ENCODE measurements around the gene IKZF3. TPM values are rescaled to one million over a fixed set of nuclear protein-coding genes. Genes with fewer than 3 reads are reported as not detected.

Gene IKZF3
- polyA plus RNA-seq, 1 donor (not counting 4 experiments of a cell fraction or from before 2014, with no cell fraction given): not detected

DNA sequence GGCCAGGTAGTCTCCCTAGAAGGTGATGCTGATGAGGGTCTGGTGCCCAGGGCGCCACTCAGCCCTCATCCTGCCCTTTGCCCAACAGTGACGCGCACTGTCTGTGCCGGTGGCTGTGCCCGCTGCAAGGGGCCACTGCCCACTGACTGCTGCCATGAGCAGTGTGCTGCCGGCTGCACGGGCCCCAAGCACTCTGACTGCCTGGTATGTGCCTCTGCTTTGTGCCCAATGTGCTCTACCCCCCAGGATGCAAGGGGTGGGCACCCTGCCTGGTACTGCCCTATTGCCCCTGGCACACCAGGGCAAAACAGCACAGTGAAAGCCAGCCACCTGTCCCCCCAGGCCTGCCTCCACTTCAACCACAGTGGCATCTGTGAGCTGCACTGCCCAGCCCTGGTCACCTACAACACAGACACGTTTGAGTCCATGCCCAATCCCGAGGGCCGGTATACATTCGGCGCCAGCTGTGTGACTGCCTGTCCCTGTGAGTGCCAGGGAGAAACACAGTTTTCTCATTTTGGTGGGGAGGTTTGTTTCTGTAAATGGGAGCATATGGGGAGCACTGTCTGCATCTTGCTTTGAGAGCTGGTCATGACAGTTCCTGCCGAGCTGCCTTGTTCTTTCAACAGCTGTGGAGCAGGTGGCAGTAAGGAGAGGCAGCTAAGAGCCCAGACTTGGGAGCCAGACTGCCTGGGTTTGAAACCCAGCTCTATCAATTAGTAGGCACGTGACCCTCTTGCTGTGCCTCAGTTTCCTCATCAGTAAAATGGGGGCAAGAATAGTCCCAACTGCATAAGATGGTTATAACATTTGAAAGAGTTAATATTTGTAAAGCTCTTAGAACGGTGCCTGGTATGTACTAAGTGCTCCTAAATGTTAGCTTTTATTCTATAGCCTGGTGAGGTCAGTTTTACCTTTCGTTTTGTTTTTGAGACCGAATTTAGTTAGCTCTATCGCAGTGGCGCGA lies 153.8 kb downstream of the IKZF3 start:
- no peaks in the 10 kb centered on the region for H4K20me1 ChIP-seq (ENCODE audit: control insufficient read depth, extremely low read depth, insufficient read depth, low read length)
- H3K4me3 ChIP-seq (ENCODE audit: control insufficient read depth in 2 of 3, extremely low read depth in 1 of 3, insufficient read depth in 2 of 3, low read depth in 1 of 3, low read length in 3 of 3): no peak overlapping the region
- no peak for TF ChIP-seq EZH2 (IDR thresholded peaks at IDR 0.05; ENCODE audit: low read length)
- no peak for TF ChIP-seq CTCF (optimal IDR thresholded peaks at IDR 0.05 in 1 of 3, IDR thresholded peaks at IDR 0.05 in 1 of 3, conservative IDR thresholded peaks at IDR 0.05 in 1 of 3; ENCODE audit: extremely low read depth in 1 of 3, insufficient read depth in 2 of 3, low read length in 3 of 3)
- peaks cover 18% of the 10 kb centered on the region for H3K4me1 ChIP-seq (ENCODE audit: control insufficient read depth, extremely low read depth, insufficient read depth, low read length)
- H3K9ac ChIP-seq (ENCODE audit: control insufficient read depth, extremely low read depth, insufficient read depth, low read length): no peak overlapping the region
- peaks cover 14 to 46% of the 10 kb centered on the region in 2 experiments for H3K36me3 ChIP-seq (ENCODE audit: control insufficient read depth in 2 of 2, extremely low read depth in 1 of 2, insufficient read depth in 2 of 2, low read length in 2 of 2)
- DNase-seq (ENCODE audit: low read depth, low spot score) (no peak), FAIRE-seq (no peak)
- peaks cover 3% of the 10 kb centered on the region for H3K9me1 ChIP-seq (ENCODE audit: control insufficient read depth, extremely low read depth, insufficient read depth, low read length)
- H3K27me3 ChIP-seq (ENCODE audit: control insufficient read depth, extremely low read depth, insufficient read depth, low read length): no peaks in the 10 kb centered on the region
- no peaks in the 10 kb centered on the region for H3K79me2 ChIP-seq (ENCODE audit: control insufficient read depth, insufficient read depth, low read length)
- no peak overlapping the region for H3K27ac ChIP-seq (ENCODE audit: control insufficient read depth, insufficient read depth, low read length)
- no peak overlapping the region for H2AFZ ChIP-seq (ENCODE audit: control insufficient read depth, low read length)
- dilution Hi-C loops (cut with MboI; ENCODE audit: extremely low pct_ligation_motif_present, low sequenced_read_pairs): no loop called here
- no peak overlapping the region for H3K4me2 ChIP-seq (ENCODE audit: control insufficient read depth, extremely low read depth, insufficient read depth, low read depth, low read length)
- H3K9me3 ChIP-seq (ENCODE audit: control insufficient read depth, low read depth, low read length): no peaks in the 10 kb centered on the region

DNA sequence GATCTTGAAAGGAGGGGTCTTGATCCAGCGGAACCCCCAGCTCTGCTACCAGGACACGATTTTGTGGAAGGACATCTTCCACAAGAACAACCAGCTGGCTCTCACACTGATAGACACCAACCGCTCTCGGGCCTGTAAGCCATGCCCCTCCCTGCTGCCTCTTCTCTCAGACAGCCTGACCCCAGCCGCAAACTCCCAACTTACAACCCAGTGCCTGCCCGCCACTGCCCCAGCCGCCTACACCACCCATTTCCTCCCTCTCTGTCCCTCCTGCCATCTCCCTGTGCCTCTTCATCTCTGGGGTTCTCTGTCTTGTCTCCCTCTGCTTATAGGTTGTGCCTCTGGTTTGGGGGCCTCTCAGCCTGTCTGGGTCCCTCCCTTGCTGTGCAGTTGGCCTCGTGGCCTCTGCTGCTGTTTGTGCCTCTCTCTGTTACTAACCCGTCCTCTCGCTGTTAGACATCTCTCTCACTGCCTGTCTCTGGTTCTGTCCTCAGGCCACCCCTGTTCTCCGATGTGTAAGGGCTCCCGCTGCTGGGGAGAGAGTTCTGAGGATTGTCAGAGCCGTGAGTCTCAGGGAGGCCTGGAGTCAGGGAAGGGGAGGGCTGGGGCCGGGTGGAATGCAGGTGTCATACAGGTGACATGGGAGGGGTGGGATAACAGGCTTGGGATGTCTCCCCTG lies 154.7 kb downstream of the IKZF3 start:
- no peak overlapping the region for H3K9ac ChIP-seq (ENCODE audit: control insufficient read depth, extremely low read depth, insufficient read depth, low read length)
- H3K4me3 ChIP-seq (ENCODE audit: control insufficient read depth in 2 of 3, extremely low read depth in 1 of 3, insufficient read depth in 2 of 3, low read depth in 1 of 3, low read length in 3 of 3): no peak overlapping the region
- H4K20me1 ChIP-seq (ENCODE audit: control insufficient read depth, extremely low read depth, insufficient read depth, low read length): no peaks in the 10 kb centered on the region
- H3K4me2 ChIP-seq (ENCODE audit: control insufficient read depth, extremely low read depth, insufficient read depth, low read depth, low read length): no peak overlapping the region
- no peak for DNase-seq (ENCODE audit: low read depth, low spot score)
- peaks cover 4% of the 10 kb centered on the region for H3K9me1 ChIP-seq (ENCODE audit: control insufficient read depth, extremely low read depth, insufficient read depth, low read length)
- TF ChIP-seq EZH2 (IDR thresholded peaks at IDR 0.05; ENCODE audit: low read length) (no peak), CTCF (optimal IDR thresholded peaks at IDR 0.05 in 1 of 3, IDR thresholded peaks at IDR 0.05 in 1 of 3, conservative IDR thresholded peaks at IDR 0.05 in 1 of 3; ENCODE audit: extremely low read depth in 1 of 3, insufficient read depth in 2 of 3, low read length in 3 of 3) (no peak)
- no peaks in the 10 kb centered on the region for H3K27me3 ChIP-seq (ENCODE audit: control insufficient read depth, extremely low read depth, insufficient read depth, low read length)
- no peak overlapping the region for H2AFZ ChIP-seq (ENCODE audit: control insufficient read depth, low read length)
- H3K36me3 ChIP-seq (ENCODE audit: control insufficient read depth in 2 of 2, extremely low read depth in 1 of 2, insufficient read depth in 2 of 2, low read length in 2 of 2): peaks cover 14 to 42% of the 10 kb centered on the region in 2 experiments
- dilution Hi-C loops (cut with MboI; ENCODE audit: extremely low pct_ligation_motif_present, low sequenced_read_pairs): no loop called here
- H3K79me2 ChIP-seq (ENCODE audit: control insufficient read depth, insufficient read depth, low read length): peaks cover 4% of the 10 kb centered on the region
- H3K9me3 ChIP-seq (ENCODE audit: control insufficient read depth, low read depth, low read length): no peaks in the 10 kb centered on the region
- no peak for FAIRE-seq
- H3K27ac ChIP-seq (ENCODE audit: control insufficient read depth, insufficient read depth, low read length): no peak overlapping the region
- peaks cover 25% of the 10 kb centered on the region for H3K4me1 ChIP-seq (ENCODE audit: control insufficient read depth, extremely low read depth, insufficient read depth, low read length)

Small RNA genes within 50 kb of the gene (small RNA-seq; reads per million reads assigned to genes)
- 0 reads per million in 3 experiments for gene AC090844.1 (ENCODE audit: insufficient read length in 3 of 3, low read depth in 3 of 3, low replicate concordance in 1 of 3)
- 0 to 0.33 (median 0.25) reads per million in 3 experiments for gene MIR4728 (ENCODE audit: insufficient read length in 3 of 3, low read depth in 3 of 3, low replicate concordance in 1 of 3)

Other genes with a start within 250 kb of the IKZF3 start
- 0.14 to 0.35 TPM (median 0.18 TPM) in 3 replicates for gene PPP1R1B, start 237.4 kb downstream of the IKZF3 start, polyA plus RNA-seq
- 29.0 to 39.6 TPM (median 33.9 TPM) in 3 replicates for gene STARD3, start 227.2 kb downstream of the IKZF3 start, polyA plus RNA-seq
- gene TCAP, start 199.0 kb downstream of the IKZF3 start, polyA plus RNA-seq: 0.06 to 0.26 TPM (median 0.20 TPM) in 3 replicates
- not detected in 3 replicates for gene PNMT, start 195.9 kb downstream of the IKZF3 start, polyA plus RNA-seq
- 4.8 to 10.8 TPM (median 5.6 TPM) in 3 replicates for gene PGAP3, start 176.3 kb downstream of the IKZF3 start, polyA plus RNA-seq
- 21.4 to 35.8 TPM (median 26.9 TPM) in 3 replicates for gene ERBB2, start 164.2 kb downstream of the IKZF3 start, polyA plus RNA-seq
- 38.4 to 59.0 TPM (median 51.8 TPM) in 3 replicates for gene MIEN1, start 133.8 kb downstream of the IKZF3 start, polyA plus RNA-seq
- 4.0 to 5.3 TPM (median 4.2 TPM) in 3 replicates for gene GRB7, start 126.4 kb downstream of the IKZF3 start, polyA plus RNA-seq
- gene ZPBP2, start 3.9 kb upstream of the IKZF3 start, polyA plus RNA-seq: not detected in 3 replicates
- gene GSDMB, start 54.3 kb upstream of the IKZF3 start, polyA plus RNA-seq: 2.3 to 10.5 TPM (median 7.1 TPM) in 3 replicates
- 22.0 to 91.4 TPM (median 36.3 TPM) in 3 replicates for gene ORMDL3, start 63.3 kb upstream of the IKZF3 start, polyA plus RNA-seq
- not detected in 3 replicates for gene LRRC3C, start 63.4 kb upstream of the IKZF3 start, polyA plus RNA-seq
- 5.0 to 9.8 TPM (median 8.5 TPM) in 3 replicates for gene GSDMA, start 98.7 kb upstream of the IKZF3 start, polyA plus RNA-seq
- 97.1 to 169 TPM (median 108 TPM) in 3 replicates for gene PSMD3, start 116.5 kb upstream of the IKZF3 start, polyA plus RNA-seq
- 0.19 to 0.84 TPM (median 0.76 TPM) in 3 replicates for gene CSF3, start 151.1 kb upstream of the IKZF3 start, polyA plus RNA-seq
- gene MED24, start 190.1 kb upstream of the IKZF3 start, polyA plus RNA-seq: 45.3 to 77.3 TPM (median 47.2 TPM) in 3 replicates
- 3.3 to 5.9 TPM (median 4.5 TPM) in 3 replicates for gene THRA, start 198.7 kb upstream of the IKZF3 start, polyA plus RNA-seq
- gene NR1D1, start 236.3 kb upstream of the IKZF3 start, polyA plus RNA-seq: 0.46 to 7.5 TPM (median 1.0 TPM) in 3 replicates

Data from keratinocyte (primary cell).